Uterus (tissue), 4 donors: ENCODE data around the gene LMLN. TPM values are rescaled to one million over a fixed set of nuclear protein-coding genes. Genes with fewer than 3 reads are reported as not detected.

ENCODE experiments used
- DNase-seq, 2 donors: peaks; one replicate each; pipeline ENCODE4 v3.0.0-alpha.2; 2019 to 2020
- H3K27ac ChIP-seq, 2 donors: fragments of 200-600 bp; sonication (generic); 1 replicate in 1 of 2; 2 replicates in 1 of 2; pipeline ENCODE4 v1.5.1; 2016 to 2018
- H3K27me3 ChIP-seq, 2 donors: fragments of 200-600 bp; sonication (generic); one replicate each; pipeline ENCODE4 v1.5.1; 2018 to 2019; ENCODE audit warnings: control low read depth in 1 of 2
- H3K36me3 ChIP-seq, 2 donors: fragments of 200-600 bp; sonication (generic); one replicate each; pipeline ENCODE4 v1.5.1; 2019; ENCODE audit warnings: control low read depth in 1 of 2
- H3K4me1 ChIP-seq, 2 donors: fragments of 200-600 bp; sonication (generic); one replicate each; pipeline ENCODE4 v1.5.1; 2018 to 2019; ENCODE audit warnings: control low read depth in 1 of 2
- H3K4me3 ChIP-seq, 2 donors: fragments of 200-600 bp; sonication (generic); 1 replicate in 1 of 2; 2 replicates in 1 of 2; pipeline ENCODE4 v1.5.1; 2018 to 2019; ENCODE audit warnings: mild to moderate bottlenecking in 1 of 2
- H3K9me3 ChIP-seq, 2 donors: fragments of 200-600 bp; sonication (generic); one replicate each; pipeline ENCODE4 v1.5.1; 2019; ENCODE audit warnings: control low read depth in 1 of 2
- CTCF ChIP-seq, 4 experiments: fragments of 200-600 bp in 2 of 4; fragments of 450-650 bp in 2 of 4; sonication (generic) in 2 of 4; IDR thresholded peaks; one replicate each; pipeline ENCODE4 v1.5.1; 2016 to 2019; ENCODE audit warnings: antibody characterized with exemption in 4 of 4, mild to moderate bottlenecking in 2 of 4, moderate library complexity in 1 of 4
- POLR2A ChIP-seq, 2 donors: fragments of 450-650 bp; IDR thresholded peaks; one replicate each; pipeline ENCODE4 v1.6.1; 2016; ENCODE audit warnings: antibody characterized with exemption in 2 of 2, mild to moderate bottlenecking in 1 of 2, moderate library complexity in 1 of 2
- intact Hi-C: fragments of 100-400 bp; cut with DNase I; formaldehyde crosslinking; loops from one replicate; pipeline ENCODE4 v1.15.1; 2023; ENCODE audit warnings: low total_unique reads
- total RNA-seq, 4 donors: library from RNA; depleted of rRNA in 3 of 4; stranded (reverse); fragments of >200 nt in 3 of 4; gene quantifications; one replicate each; pipeline versions ENCODE4 v1.1.0 to v1.2.4, GENCODE V29; 2014 to 2023
- donor health status: DM: yes; HTN: yes; CAD: no.

The LMLN gene
- total RNA-seq, 4 donors from 2014 or later = 0.77 to 11.3 (median 6.8) TPM

- DNase-seq = no peak
- Histone ChIP-seq H3K27me3 (no peaks in the 10 kb centered on the region), H3K9me3 (no peaks in the 10 kb centered on the region), H3K27ac (peak overlapping the region; percentile 89 to 95), H3K4me1 (peaks cover 7 to 15% of the 10 kb centered on the region in 2 donors), H3K4me3 (peak overlapping the region; percentile 61 to 69), H3K36me3 (no peaks in the 10 kb centered on the region)
- intact Hi-C loops = no loop called here
- TF ChIP-seq CTCF (IDR thresholded peaks at IDR 0.05) (no peak), POLR2A (IDR thresholded peaks at IDR 0.05) (no peak)
Observed at GRCh38 chr3:197949191-197949777, 10.7 kb upstream of the LMLN start.

- peaks cover 7 to 15% of the 10 kb centered on the region in 2 donors for H3K4me1 ChIP-seq
- peak within 1 kb of the TSS; percentile 89 to 95 for H3K27ac ChIP-seq
- H3K4me3 ChIP-seq = peak within 1 kb of the TSS; percentile 61 to 69
- H3K36me3 ChIP-seq = no peaks in the 10 kb centered on the region
- no peaks in the 10 kb centered on the region for H3K9me3 ChIP-seq
- intact Hi-C loops = no loop called here
- TF ChIP-seq POLR2A (IDR thresholded peaks at IDR 0.05) (peak; percentile 76 to 79), CTCF (IDR thresholded peaks at IDR 0.05) (peak in 1 of 4 experiments; percentile 1)
- H3K27me3 ChIP-seq = no peaks in the 10 kb centered on the region
- peak; percentile 84 to 88 for DNase-seq
Observed at GRCh38 chr3:197949778-197950676, 10.0 kb upstream of the LMLN start, which contains the start of gene RPL35A. RPL35A (plus strand) TSS chr3:197950190; CDS start chr3:197950968, 778 bp downstream.

- Histone ChIP-seq H3K4me1 (peaks cover 7 to 15% of the 10 kb centered on the region in 2 donors), H3K4me3 (peak overlapping the region; percentile 61 to 69), H3K27ac (peak overlapping the region; percentile 89 to 95), H3K27me3 (no peaks in the 10 kb centered on the region), H3K36me3 (no peaks in the 10 kb centered on the region), H3K9me3 (no peaks in the 10 kb centered on the region)
- no peak for DNase-seq
- intact Hi-C loops = no loop called here
- TF ChIP-seq CTCF (IDR thresholded peaks at IDR 0.05) = no peak
- no peak for TF ChIP-seq POLR2A (IDR thresholded peaks at IDR 0.05)
Observed at GRCh38 chr3:197950677-197951061, 9.3 kb upstream of the LMLN start.

GRCh38 chr3:197951392-197951990 lies 8.5 kb upstream of the LMLN start:
- no peaks in the 10 kb centered on the region for H3K36me3 ChIP-seq
- H3K4me3 ChIP-seq = peak overlapping the region in 1 of 2 donors; percentile 61
- H3K9me3 ChIP-seq = no peaks in the 10 kb centered on the region
- DNase-seq = no peak
- no peak for TF ChIP-seq POLR2A (IDR thresholded peaks at IDR 0.05)
- TF ChIP-seq CTCF (IDR thresholded peaks at IDR 0.05) = no peak
- H3K4me1 ChIP-seq = peaks cover 7 to 15% of the 10 kb centered on the region in 2 donors
- peak overlapping the region; percentile 89 to 95 for H3K27ac ChIP-seq
- intact Hi-C loops = no loop called here
- H3K27me3 ChIP-seq = no peaks in the 10 kb centered on the region
